Thymus (tissue), 11 donors: Measurements from ENCODE around the gene PPFIA2. TPM values are rescaled to one million over a fixed set of nuclear protein-coding genes. Genes with fewer than 3 reads are reported as not detected.

ENCODE experiments used
- DNase-seq, 9 donors: peaks; one replicate each; pipeline ENCODE4 v3.0.0-alpha.2; 2013; ENCODE audit warnings: low spot score in 9 of 9, low read depth in 6 of 9, missing footprints in 1 of 9
- H3K27ac ChIP-seq, 2 donors: one replicate each; pipeline ENCODE4 v1.5.1; 2013; ENCODE audit warnings: control low read depth in 1 of 2, low read depth in 1 of 2, low read length in 1 of 2, mild to moderate bottlenecking in 1 of 2, moderate library complexity in 1 of 2
- H3K27me3 ChIP-seq, 2 donors: one replicate each; pipeline ENCODE4 v1.5.1; 2013; ENCODE audit warnings: low read length in 1 of 2; ENCODE audit not compliant: control insufficient read depth in 2 of 2, insufficient read depth in 1 of 2
- H3K36me3 ChIP-seq, 2 donors: one replicate each; pipeline ENCODE4 v1.5.1; 2013; ENCODE audit warnings: low read length in 1 of 2, mild to moderate bottlenecking in 1 of 2, moderate library complexity in 1 of 2; ENCODE audit not compliant: control insufficient read depth in 2 of 2, insufficient read depth in 2 of 2
- H3K4me1 ChIP-seq, 2 donors: one replicate each; pipeline ENCODE4 v1.5.1; 2013; ENCODE audit warnings: low read length in 2 of 2; ENCODE audit not compliant: control insufficient read depth in 2 of 2, insufficient read depth in 2 of 2
- H3K4me3 ChIP-seq, 2 donors: one replicate each; pipeline ENCODE4 v1.5.1; 2013; ENCODE audit warnings: low read length in 2 of 2, control low read depth in 1 of 2, mild to moderate bottlenecking in 1 of 2
- H3K9me3 ChIP-seq, 2 donors: one replicate each; pipeline ENCODE4 v1.5.1; 2013; ENCODE audit warnings: low read length in 1 of 2, mild to moderate bottlenecking in 1 of 2; ENCODE audit not compliant: control insufficient read depth in 2 of 2, insufficient read depth in 1 of 2
- WGBS: extraction: QIAGEN DNeasy Blood & Tissue Kit; methylation state at CpG from one replicate; pipeline ENCODE4 v1.1.7; 2013; 5-methylcytosine and 5-hydroxymethylcytosine counted together
- polyA plus RNA-seq: library from polyadenylated mRNA; stranded (reverse); fragments of 200-250 nt; gene quantifications from one replicate; pipeline ENCODE4 v1.2.3, GENCODE V29; 2013
- total RNA-seq: library from RNA; stranded (reverse); fragments of 120-200 nt; gene quantifications from one replicate; pipeline ENCODE4 v1.2.4, GENCODE V29; 2013
- donor health status: healthy.

PPFIA2 gene
- total and polyA plus RNA-seq, 2 donors, result 0.23 to 0.24 TPM

- no peaks in the 10 kb centered on the region for H3K27me3 ChIP-seq
- 74% methylated on average over 3 of the region's 3 CpGs for WGBS
- no peaks in the 10 kb centered on the region for H3K36me3 ChIP-seq
- DNase-seq, result no peak
- H3K9me3 ChIP-seq, result no peaks in the 10 kb centered on the region
- no peak overlapping the region for H3K27ac ChIP-seq
- H3K4me3 ChIP-seq, result no peak overlapping the region
- no peaks in the 10 kb centered on the region for H3K4me1 ChIP-seq
Measured at GRCh38 chr12:81375969-81376368, 383.2 kb downstream of the PPFIA2 start.

- no peak overlapping the region for H3K27ac ChIP-seq
- WGBS, result 93% methylated on average over 1 of the region's 1 CpG
- H3K27me3 ChIP-seq, result no peaks in the 10 kb centered on the region
- H3K36me3 ChIP-seq, result no peaks in the 10 kb centered on the region
- H3K4me3 ChIP-seq, result no peak overlapping the region
- no peaks in the 10 kb centered on the region for H3K4me1 ChIP-seq
- H3K9me3 ChIP-seq, result no peaks in the 10 kb centered on the region
- no peak for DNase-seq
Measured at GRCh38 chr12:81370456-81370855, 388.7 kb downstream of the PPFIA2 start.

GRCh38 chr12:81369175-81369574 lies 390.0 kb downstream of the PPFIA2 start:
- Histone ChIP-seq H3K4me3 (no peak overlapping the region), H3K27ac (no peak overlapping the region), H3K27me3 (no peaks in the 10 kb centered on the region), H3K9me3 (no peaks in the 10 kb centered on the region), H3K36me3 (no peaks in the 10 kb centered on the region), H3K4me1 (no peaks in the 10 kb centered on the region)
- DNase-seq, result no peak

GRCh38 chr12:81365284-81365683 lies 393.9 kb downstream of the PPFIA2 start:
- H3K36me3 ChIP-seq, result no peaks in the 10 kb centered on the region
- WGBS, result 74% methylated on average over 2 of the region's 2 CpGs
- no peak overlapping the region for H3K4me3 ChIP-seq
- H3K9me3 ChIP-seq, result no peaks in the 10 kb centered on the region
- H3K4me1 ChIP-seq, result no peaks in the 10 kb centered on the region
- no peaks in the 10 kb centered on the region for H3K27me3 ChIP-seq
- DNase-seq, result no peak
- H3K27ac ChIP-seq, result no peak overlapping the region

- no peaks in the 10 kb centered on the region for H3K27me3 ChIP-seq
- H3K27ac ChIP-seq, result no peak overlapping the region
- no peaks in the 10 kb centered on the region for H3K4me1 ChIP-seq
- H3K9me3 ChIP-seq, result no peaks in the 10 kb centered on the region
- H3K4me3 ChIP-seq, result no peak overlapping the region
- no peaks in the 10 kb centered on the region for H3K36me3 ChIP-seq
- no peak for DNase-seq
Measured at GRCh38 chr12:81360916-81361315, 398.2 kb downstream of the PPFIA2 start.

GRCh38 chr12:81359736-81360135 lies 399.4 kb downstream of the PPFIA2 start:
- DNase-seq, result no peak
- Histone ChIP-seq H3K27ac (no peak overlapping the region), H3K4me1 (no peaks in the 10 kb centered on the region), H3K27me3 (no peaks in the 10 kb centered on the region), H3K9me3 (no peaks in the 10 kb centered on the region), H3K36me3 (no peaks in the 10 kb centered on the region), H3K4me3 (no peak overlapping the region)

- no peak for DNase-seq
- Histone ChIP-seq H3K36me3 (no peaks in the 10 kb centered on the region), H3K27ac (no peak overlapping the region), H3K9me3 (no peaks in the 10 kb centered on the region), H3K4me1 (no peaks in the 10 kb centered on the region), H3K4me3 (no peak overlapping the region), H3K27me3 (no peaks in the 10 kb centered on the region)
- WGBS, result 83% methylated on average over 5 of the region's 5 CpGs
Measured at GRCh38 chr12:81354327-81354932, 404.7 kb downstream of the PPFIA2 start.

- no peak overlapping the region for H3K4me3 ChIP-seq
- no peaks in the 10 kb centered on the region for H3K9me3 ChIP-seq
- H3K27ac ChIP-seq, result no peak overlapping the region
- no peaks in the 10 kb centered on the region for H3K4me1 ChIP-seq
- H3K36me3 ChIP-seq, result no peaks in the 10 kb centered on the region
- WGBS, result 80% methylated on average over 2 of the region's 2 CpGs
- H3K27me3 ChIP-seq, result no peaks in the 10 kb centered on the region
- no peak for DNase-seq
Measured at GRCh38 chr12:81350309-81350708, 408.8 kb downstream of the PPFIA2 start.

- 88% methylated on average over 5 of the region's 5 CpGs for WGBS
- Histone ChIP-seq H3K36me3 (no peaks in the 10 kb centered on the region), H3K27ac (no peak overlapping the region), H3K4me1 (no peaks in the 10 kb centered on the region), H3K4me3 (no peak overlapping the region), H3K27me3 (no peaks in the 10 kb centered on the region), H3K9me3 (no peaks in the 10 kb centered on the region)
- no peak for DNase-seq
Measured at GRCh38 chr12:81347404-81347803, 411.7 kb downstream of the PPFIA2 start.

- no peak overlapping the region for H3K27ac ChIP-seq
- no peaks in the 10 kb centered on the region for H3K27me3 ChIP-seq
- H3K4me3 ChIP-seq, result no peak overlapping the region
- H3K4me1 ChIP-seq, result no peaks in the 10 kb centered on the region
- DNase-seq, result no peak
- H3K36me3 ChIP-seq, result no peaks in the 10 kb centered on the region
- no peaks in the 10 kb centered on the region for H3K9me3 ChIP-seq
- 83% methylated on average over 5 of the region's 5 CpGs for WGBS
Measured at GRCh38 chr12:81340910-81341309, 418.2 kb downstream of the PPFIA2 start.
